ENCODE results near the gene SPHK1. TPM values are rescaled to one million over a fixed set of nuclear protein-coding genes. Genes with fewer than 3 reads are reported as not detected.
A peak's percentile ranks its signal among the peaks of the same experiment; 100 is the strongest.

The SPHK1 gene
- total RNA-seq, 3 donors from 2014 or later: 9.6 to 28.5 (median 23.0) TPM

- Histone ChIP-seq H3K4me3 (no peak overlapping the region), H3K9me3 (no peaks in the 10 kb centered on the region), H3K27me3 (no peaks in the 10 kb centered on the region), H3K4me1 (peaks cover 0 to 5% of the 10 kb centered on the region in 2 donors), H3K27ac (peak overlapping the region; percentile 77 to 85), H3K36me3 (no peaks in the 10 kb centered on the region)
- TF ChIP-seq POLR2AphosphoS5 (IDR thresholded peaks at IDR 0.05): no peak
- no peak for TF ChIP-seq CTCF (IDR thresholded peaks at IDR 0.05)
- TF ChIP-seq POLR2A (IDR thresholded peaks at IDR 0.05): no peak
- intact Hi-C loops (cut with DNase I; ENCODE audit: low total_unique reads): no loop called here
- DNase-seq (ENCODE audit: low spot score in 2 of 2): no peak
These were observed 23.9 kb upstream of the SPHK1 start for GRCh38 chr17:76360461-76360860.

GRCh38 chr17:76363107-76363842, 21.1 kb upstream of the SPHK1 start:
- TF ChIP-seq CTCF (IDR thresholded peaks at IDR 0.05) (no peak), POLR2AphosphoS5 (IDR thresholded peaks at IDR 0.05) (no peak), POLR2A (IDR thresholded peaks at IDR 0.05) (no peak)
- peak overlapping the region in 1 of 2 donors; percentile 85 for H3K27ac ChIP-seq
- no peaks in the 10 kb centered on the region for H3K27me3 ChIP-seq
- peaks cover 0 to 5% of the 10 kb centered on the region in 2 donors for H3K4me1 ChIP-seq
- intact Hi-C loops (cut with DNase I; ENCODE audit: low total_unique reads): no loop called here
- H3K9me3 ChIP-seq: no peaks in the 10 kb centered on the region
- no peak for DNase-seq (ENCODE audit: low spot score in 2 of 2)
- H3K36me3 ChIP-seq: no peaks in the 10 kb centered on the region
- no peak overlapping the region for H3K4me3 ChIP-seq

GRCh38 chr17:76365256-76365903, 19.0 kb upstream of the SPHK1 start:
- Histone ChIP-seq H3K4me3 (no peak overlapping the region), H3K27me3 (no peaks in the 10 kb centered on the region), H3K4me1 (peaks cover 0 to 5% of the 10 kb centered on the region in 2 donors), H3K27ac (no peak overlapping the region), H3K9me3 (no peaks in the 10 kb centered on the region), H3K36me3 (no peaks in the 10 kb centered on the region)
- no peak for DNase-seq (ENCODE audit: low spot score in 2 of 2)
- TF ChIP-seq POLR2AphosphoS5 (IDR thresholded peaks at IDR 0.05): no peak
- TF ChIP-seq POLR2A (IDR thresholded peaks at IDR 0.05): no peak
- no peak for TF ChIP-seq CTCF (IDR thresholded peaks at IDR 0.05)
- intact Hi-C loops (cut with DNase I; ENCODE audit: low total_unique reads): no loop called here

GRCh38 chr17:76366247-76366646, 18.2 kb upstream of the SPHK1 start:
- no peak overlapping the region for H3K27ac ChIP-seq
- H3K36me3 ChIP-seq: no peaks in the 10 kb centered on the region
- H3K9me3 ChIP-seq: no peaks in the 10 kb centered on the region
- intact Hi-C loops (cut with DNase I; ENCODE audit: low total_unique reads): no loop called here
- no peak for DNase-seq (ENCODE audit: low spot score in 2 of 2)
- no peak for TF ChIP-seq POLR2AphosphoS5 (IDR thresholded peaks at IDR 0.05)
- TF ChIP-seq POLR2A (IDR thresholded peaks at IDR 0.05): no peak
- TF ChIP-seq CTCF (IDR thresholded peaks at IDR 0.05): no peak
- peaks cover 0 to 11% of the 10 kb centered on the region in 2 donors for H3K4me1 ChIP-seq
- H3K27me3 ChIP-seq: no peaks in the 10 kb centered on the region
- H3K4me3 ChIP-seq: no peak overlapping the region

GRCh38 chr17:76367642-76368041, 16.8 kb upstream of the SPHK1 start:
- H3K4me3 ChIP-seq: no peak overlapping the region
- H3K27me3 ChIP-seq: no peaks in the 10 kb centered on the region
- no peak for DNase-seq (ENCODE audit: low spot score in 2 of 2)
- H3K9me3 ChIP-seq: no peaks in the 10 kb centered on the region
- H3K27ac ChIP-seq: no peak overlapping the region
- TF ChIP-seq CTCF (IDR thresholded peaks at IDR 0.05): no peak
- no peaks in the 10 kb centered on the region for H3K36me3 ChIP-seq
- peaks cover 0 to 6% of the 10 kb centered on the region in 2 donors for H3K4me1 ChIP-seq
- intact Hi-C loops (cut with DNase I; ENCODE audit: low total_unique reads): no loop called here

All from breast epithelium (tissue), 4 donors.